ENCODE measurements around the gene SEC22A.
A peak's percentile ranks its signal among the peaks of the same experiment; 100 is the strongest.

The SEC22A gene

DNA sequence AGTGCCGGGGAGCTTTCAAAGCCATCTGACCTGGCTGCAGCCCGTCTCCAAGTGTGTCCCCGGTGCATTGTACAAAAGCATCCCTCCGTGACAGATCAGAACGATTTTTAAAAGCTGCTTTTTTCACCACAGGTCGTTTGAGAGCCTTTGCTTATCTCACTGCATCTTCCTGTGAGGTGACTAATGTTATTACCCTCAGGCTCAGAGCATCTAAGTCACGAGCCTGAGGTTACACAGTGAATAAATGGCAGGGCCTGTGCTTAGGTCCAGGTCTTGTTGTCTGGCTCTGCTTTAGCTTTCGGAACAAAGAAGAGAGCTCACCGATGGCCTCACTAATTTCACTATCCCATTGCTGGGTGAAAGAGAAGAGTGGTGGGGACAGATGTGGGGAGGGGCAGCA, 83.3 kb downstream of the SEC22A start:
- peak overlapping the region; percentile 78 for H3K9ac ChIP-seq (ENCODE audit: low read depth, low read length, poor library complexity)
- H3K23ac ChIP-seq (ENCODE audit: low read depth, low read length, poor library complexity) = no peak overlapping the region
- no peak overlapping the region for H2BK12ac ChIP-seq (ENCODE audit: low read length)
- no CpG with 5 or more reads among the region's 9 CpGs for WGBS, 2 donors (ENCODE audit: extremely low coverage in 2 of 2, insufficient read length in 2 of 2, insufficient replicate concordance in 1 of 2)
- H3K79me1 ChIP-seq (ENCODE audit: low read depth, low read length) = no peaks in the 10 kb centered on the region
- H2BK5ac ChIP-seq (ENCODE audit: low read length) = no peak overlapping the region
- H3K4ac ChIP-seq (ENCODE audit: low read length) = no peak overlapping the region
- no peak overlapping the region for H2AK5ac ChIP-seq (ENCODE audit: low read depth, low read length)
- H3K4me1 ChIP-seq (ENCODE audit: control insufficient read depth in 2 of 2, insufficient read depth in 1 of 2, low read depth in 1 of 2, low read length in 2 of 2) = no peaks in the 10 kb centered on the region
- no peak overlapping the region for H2BK15ac ChIP-seq (ENCODE audit: low read length)
- H4K91ac ChIP-seq (ENCODE audit: low read depth, low read length, poor library complexity) = no peak overlapping the region
- H2BK120ac ChIP-seq (ENCODE audit: low read depth, low read length) = no peak overlapping the region
- no peak overlapping the region for H4K8ac ChIP-seq (ENCODE audit: low read depth, low read length)
- peaks cover 0 to 4% (median 2%) of the 10 kb centered on the region in 3 experiments for H3K27me3 ChIP-seq (ENCODE audit: control insufficient read depth in 3 of 3, insufficient read depth in 3 of 3, low read depth in 1 of 3, low read length in 3 of 3)
- no peak overlapping the region for H3K27ac ChIP-seq (replicated peaks; ENCODE audit: low read length)
- no peak for DNase-seq (ENCODE audit: low spot score)
- no peak overlapping the region for H3K18ac ChIP-seq (ENCODE audit: low read length)
- no peak overlapping the region for H3K14ac ChIP-seq (ENCODE audit: low read length)
- no peaks in the 10 kb centered on the region for H3K9me3 ChIP-seq (replicated peaks in 1 of 2; ENCODE audit: control insufficient read depth in 2 of 2, insufficient read depth in 1 of 2, low read depth in 1 of 2, low read length in 2 of 2)
- H2AFZ ChIP-seq (ENCODE audit: low read length) = no peak overlapping the region
- no peak overlapping the region for H3K4me2 ChIP-seq (ENCODE audit: insufficient read depth, low read length, poor library complexity, severe bottlenecking)
- no peaks in the 10 kb centered on the region for H3K36me3 ChIP-seq (replicated peaks in 1 of 2; ENCODE audit: control insufficient read depth in 2 of 2, insufficient read depth in 2 of 2, low read length in 2 of 2)
- no peak overlapping the region for H3K4me3 ChIP-seq (ENCODE audit: low read length in 2 of 2)

DNA sequence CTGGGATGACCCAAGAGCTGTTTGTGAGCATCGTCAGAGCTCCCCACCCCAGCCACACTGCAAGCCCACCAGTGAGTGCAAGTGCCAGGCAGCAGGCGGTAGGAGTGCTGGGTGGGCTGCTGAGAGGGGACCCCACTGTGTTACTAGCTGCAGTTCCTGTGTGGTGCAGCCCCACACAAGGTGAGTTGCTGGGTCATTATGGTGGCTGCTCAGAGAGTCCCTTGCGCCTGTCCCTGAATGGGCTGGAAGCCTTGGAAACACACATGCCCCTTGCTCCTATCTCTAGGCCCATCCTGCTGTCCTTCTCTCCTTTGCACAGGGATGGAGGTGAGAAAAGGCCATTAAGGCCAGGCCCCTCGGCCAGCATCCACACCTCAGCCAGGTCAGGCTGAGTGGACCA, 83.7 kb downstream of the SEC22A start:
- Histone ChIP-seq H4K8ac (ENCODE audit: low read depth, low read length) (no peak overlapping the region), H2BK15ac (ENCODE audit: low read length) (no peak overlapping the region), H3K79me1 (ENCODE audit: low read depth, low read length) (no peaks in the 10 kb centered on the region), H3K4me1 (ENCODE audit: control insufficient read depth in 2 of 2, insufficient read depth in 1 of 2, low read depth in 1 of 2, low read length in 2 of 2) (no peaks in the 10 kb centered on the region), H3K9ac (ENCODE audit: low read depth, low read length, poor library complexity) (no peak overlapping the region), H2BK5ac (ENCODE audit: low read length) (no peak overlapping the region), H3K14ac (ENCODE audit: low read length) (no peak overlapping the region), H4K91ac (ENCODE audit: low read depth, low read length, poor library complexity) (no peak overlapping the region), H3K36me3 (replicated peaks in 1 of 2; ENCODE audit: control insufficient read depth in 2 of 2, insufficient read depth in 2 of 2, low read length in 2 of 2) (no peaks in the 10 kb centered on the region), H2AK5ac (ENCODE audit: low read depth, low read length) (no peak overlapping the region), H3K4ac (ENCODE audit: low read length) (no peak overlapping the region), H3K27me3 (ENCODE audit: control insufficient read depth in 3 of 3, insufficient read depth in 3 of 3, low read depth in 1 of 3, low read length in 3 of 3) (peaks cover 0 to 6% (median 2%) of the 10 kb centered on the region in 3 experiments), H2BK120ac (ENCODE audit: low read depth, low read length) (no peak overlapping the region), H2BK12ac (ENCODE audit: low read length) (no peak overlapping the region), H3K4me2 (ENCODE audit: insufficient read depth, low read length, poor library complexity, severe bottlenecking) (no peak overlapping the region), H3K23ac (ENCODE audit: low read depth, low read length, poor library complexity) (no peak overlapping the region), H2AFZ (ENCODE audit: low read length) (no peak overlapping the region), H3K27ac (replicated peaks; ENCODE audit: low read length) (no peak overlapping the region), H3K9me3 (replicated peaks in 1 of 2; ENCODE audit: control insufficient read depth in 2 of 2, insufficient read depth in 1 of 2, low read depth in 1 of 2, low read length in 2 of 2) (no peaks in the 10 kb centered on the region), H3K18ac (ENCODE audit: low read length) (no peak overlapping the region), H3K4me3 (ENCODE audit: low read length in 2 of 2) (no peak overlapping the region)
- DNase-seq (ENCODE audit: low spot score) = no peak
- no CpG with 5 or more reads among the region's 4 CpGs for WGBS, 2 donors (ENCODE audit: extremely low coverage in 2 of 2, insufficient read length in 2 of 2, insufficient replicate concordance in 1 of 2)

DNA sequence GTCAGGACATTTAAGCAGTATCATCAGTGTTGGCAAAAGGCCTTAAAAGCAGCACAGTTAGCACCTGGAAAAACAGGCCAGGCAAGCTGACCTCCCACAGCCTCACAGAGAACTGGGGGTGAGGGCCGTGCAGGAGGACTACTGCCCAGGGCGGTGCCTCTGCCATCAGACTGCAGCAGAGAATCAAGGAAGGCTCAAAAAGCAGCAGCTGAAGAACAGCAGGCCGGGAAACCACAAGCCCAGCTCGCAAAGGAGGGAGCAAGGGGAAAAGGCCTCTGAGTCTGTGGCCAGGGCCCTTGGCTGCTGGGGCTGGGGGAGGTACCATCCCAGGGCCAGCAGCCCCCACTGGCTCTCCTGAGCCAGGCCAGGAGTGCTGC, 84.2 kb downstream of the SEC22A start:
- Histone ChIP-seq H3K27me3 (ENCODE audit: control insufficient read depth in 3 of 3, insufficient read depth in 3 of 3, low read depth in 1 of 3, low read length in 3 of 3) (peaks cover 0 to 6% (median 2%) of the 10 kb centered on the region in 3 experiments), H3K18ac (ENCODE audit: low read length) (no peak overlapping the region), H2BK5ac (ENCODE audit: low read length) (no peak overlapping the region), H3K9ac (ENCODE audit: low read depth, low read length, poor library complexity) (no peak overlapping the region), H3K4me2 (ENCODE audit: insufficient read depth, low read length, poor library complexity, severe bottlenecking) (no peak overlapping the region), H2BK15ac (ENCODE audit: low read length) (no peak overlapping the region), H3K27ac (replicated peaks; ENCODE audit: low read length) (no peak overlapping the region), H4K8ac (ENCODE audit: low read depth, low read length) (no peak overlapping the region), H3K4me3 (ENCODE audit: low read length in 2 of 2) (no peak overlapping the region), H4K91ac (ENCODE audit: low read depth, low read length, poor library complexity) (no peak overlapping the region), H2AFZ (ENCODE audit: low read length) (no peak overlapping the region), H3K23ac (ENCODE audit: low read depth, low read length, poor library complexity) (no peak overlapping the region), H3K4me1 (ENCODE audit: control insufficient read depth in 2 of 2, insufficient read depth in 1 of 2, low read depth in 1 of 2, low read length in 2 of 2) (no peaks in the 10 kb centered on the region), H3K14ac (ENCODE audit: low read length) (no peak overlapping the region), H2BK120ac (ENCODE audit: low read depth, low read length) (no peak overlapping the region), H3K36me3 (replicated peaks in 1 of 2; ENCODE audit: control insufficient read depth in 2 of 2, insufficient read depth in 2 of 2, low read length in 2 of 2) (no peaks in the 10 kb centered on the region), H2BK12ac (ENCODE audit: low read length) (no peak overlapping the region), H3K79me1 (ENCODE audit: low read depth, low read length) (no peaks in the 10 kb centered on the region), H2AK5ac (ENCODE audit: low read depth, low read length) (no peak overlapping the region), H3K4ac (ENCODE audit: low read length) (no peak overlapping the region), H3K9me3 (replicated peaks in 1 of 2; ENCODE audit: control insufficient read depth in 2 of 2, insufficient read depth in 1 of 2, low read depth in 1 of 2, low read length in 2 of 2) (no peaks in the 10 kb centered on the region)
- no peak for DNase-seq (ENCODE audit: low spot score)
- WGBS, 2 donors (ENCODE audit: extremely low coverage in 2 of 2, insufficient read length in 2 of 2, insufficient replicate concordance in 1 of 2) = no CpG with 5 or more reads among the region's 4 CpGs

DNA sequence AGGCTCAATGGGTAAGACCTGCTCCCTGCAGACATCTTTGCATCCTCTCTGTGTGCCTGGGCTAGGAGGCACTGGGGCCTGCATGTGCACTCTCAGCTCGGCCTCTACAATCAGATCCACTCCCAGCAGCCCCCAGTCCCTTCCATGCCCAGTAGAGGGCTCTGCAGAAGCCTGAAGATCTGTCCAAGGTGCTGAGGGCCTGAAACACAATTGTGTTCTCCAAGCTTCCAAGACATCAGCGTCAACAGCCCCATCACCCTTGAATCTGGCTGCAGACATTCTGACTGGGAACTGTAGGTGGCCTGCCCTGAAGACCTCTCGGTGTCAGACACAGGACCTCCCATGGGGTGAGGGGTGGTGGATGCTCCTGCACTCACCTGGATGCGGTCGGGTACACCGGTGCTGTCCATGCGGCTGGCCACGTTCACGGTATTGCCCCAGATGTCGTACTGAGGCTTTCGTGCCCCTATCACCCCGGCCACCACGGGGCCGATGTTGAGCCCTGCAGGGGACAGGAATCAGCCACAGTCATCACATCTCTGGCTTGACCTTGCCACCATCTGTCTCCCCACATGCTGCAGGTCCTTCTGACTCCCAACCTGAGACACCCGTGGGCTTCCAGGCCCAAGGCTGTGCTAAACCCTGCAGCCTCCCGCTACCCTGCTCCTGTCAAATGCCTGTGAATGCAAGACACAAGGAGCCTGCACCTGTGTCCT, 84.7 kb downstream of the SEC22A start:
- Histone ChIP-seq H3K14ac (ENCODE audit: low read length) (no peak overlapping the region), H3K9ac (ENCODE audit: low read depth, low read length, poor library complexity) (no peak overlapping the region), H3K27me3 (ENCODE audit: control insufficient read depth in 3 of 3, insufficient read depth in 3 of 3, low read depth in 1 of 3, low read length in 3 of 3) (peaks cover 0 to 6% (median 2%) of the 10 kb centered on the region in 3 experiments), H2BK15ac (ENCODE audit: low read length) (no peak overlapping the region), H3K4me1 (ENCODE audit: control insufficient read depth in 2 of 2, insufficient read depth in 1 of 2, low read depth in 1 of 2, low read length in 2 of 2) (no peaks in the 10 kb centered on the region), H2AFZ (ENCODE audit: low read length) (no peak overlapping the region), H2AK5ac (ENCODE audit: low read depth, low read length) (no peak overlapping the region), H3K79me1 (ENCODE audit: low read depth, low read length) (no peaks in the 10 kb centered on the region), H3K4me3 (ENCODE audit: low read length in 2 of 2) (peak overlapping the region in 1 of 2 donors; percentile 57), H2BK120ac (ENCODE audit: low read depth, low read length) (no peak overlapping the region), H2BK12ac (ENCODE audit: low read length) (no peak overlapping the region), H3K4me2 (ENCODE audit: insufficient read depth, low read length, poor library complexity, severe bottlenecking) (no peak overlapping the region), H3K4ac (ENCODE audit: low read length) (no peak overlapping the region), H4K8ac (ENCODE audit: low read depth, low read length) (no peak overlapping the region), H3K23ac (ENCODE audit: low read depth, low read length, poor library complexity) (no peak overlapping the region), H3K9me3 (replicated peaks in 1 of 2; ENCODE audit: control insufficient read depth in 2 of 2, insufficient read depth in 1 of 2, low read depth in 1 of 2, low read length in 2 of 2) (no peaks in the 10 kb centered on the region), H3K18ac (ENCODE audit: low read length) (no peak overlapping the region), H4K91ac (ENCODE audit: low read depth, low read length, poor library complexity) (no peak overlapping the region), H3K36me3 (replicated peaks in 1 of 2; ENCODE audit: control insufficient read depth in 2 of 2, insufficient read depth in 2 of 2, low read length in 2 of 2) (no peaks in the 10 kb centered on the region), H3K27ac (replicated peaks; ENCODE audit: low read length) (no peak overlapping the region), H2BK5ac (ENCODE audit: low read length) (no peak overlapping the region)
- WGBS, 2 donors (ENCODE audit: extremely low coverage in 2 of 2, insufficient read length in 2 of 2, insufficient replicate concordance in 1 of 2) = no CpG with 5 or more reads among the region's 16 CpGs
- peak; percentile 73 for DNase-seq (ENCODE audit: low spot score)
